ENCODE measurements around the gene CHMP5. TPM values are rescaled to one million over a fixed set of nuclear protein-coding genes. Genes with fewer than 3 reads are reported as not detected.

CHMP5 gene
- total RNA-seq, 1 experiment from 2014 or later: 47.6 TPM

- Mint-ChIP-seq H3K27me3 (ENCODE audit: low read depth) (no peaks in the 10 kb centered on the region), H3K27ac (no peak overlapping the region), H3K4me3 (no peak overlapping the region), H3K4me1 (peaks cover 15 to 16% of the 10 kb centered on the region in 2 experiments), H3K36me3 (ENCODE audit: insufficient read depth in 1 of 3, low read depth in 3 of 3) (peaks cover 14 to 52% (median 45%) of the 10 kb centered on the region in 3 experiments), H3K9me3 (no peaks in the 10 kb centered on the region)
- no peak overlapping the region for H4K5ac ChIP-seq (ENCODE audit: insufficient read length, low read depth, low read length)
- no peak overlapping the region for H3K4ac ChIP-seq (ENCODE audit: low read depth, low read length)
- H3K9me3 ChIP-seq (ENCODE audit: control insufficient read depth, low read depth, low read length): no peaks in the 10 kb centered on the region
- H3K14ac ChIP-seq (ENCODE audit: insufficient read depth, low read length): no peak overlapping the region
- no peak overlapping the region for H3T11ph ChIP-seq (ENCODE audit: low read length)
- no peak overlapping the region for H3K23ac ChIP-seq (ENCODE audit: insufficient read length, low read depth, low read length)
- H3K23me2 ChIP-seq (ENCODE audit: insufficient read length, low read depth, low read length, poor library complexity, severe bottlenecking): peaks cover 5% of the 10 kb centered on the region
- no peak overlapping the region for H4K91ac ChIP-seq (ENCODE audit: insufficient read length, low read depth, low read length)
- no peaks in the 10 kb centered on the region for H4K20me1 ChIP-seq (ENCODE audit: control insufficient read depth, insufficient read depth, insufficient read length)
- TF ChIP-seq CTCF (conservative IDR thresholded peaks at IDR 0.05): no peak
- no peak overlapping the region for H2AFZ ChIP-seq (ENCODE audit: low read length)
- H3K9ac ChIP-seq (ENCODE audit: extremely low read depth, insufficient read length, low read length): no peak overlapping the region
- H3K4me2 ChIP-seq (ENCODE audit: insufficient read depth, insufficient read length, low read length): no peak overlapping the region
- H2BK120ac ChIP-seq (ENCODE audit: low read depth, low read length, poor library complexity, severe bottlenecking): no peak overlapping the region
- H3K4me1 ChIP-seq (ENCODE audit: insufficient read depth, low read length): peaks cover 2% of the 10 kb centered on the region; the same call in 1 of the 2 replicates
- H3K56ac ChIP-seq (ENCODE audit: insufficient read length, low read depth, low read length): no peak overlapping the region
- no peak overlapping the region for H2BK20ac ChIP-seq (ENCODE audit: low read depth, low read length, poor library complexity, severe bottlenecking)
- H2BK5ac ChIP-seq (ENCODE audit: insufficient read length, low read length): no peak overlapping the region
- no peak overlapping the region for H2BK12ac ChIP-seq (ENCODE audit: insufficient read length, low read depth, low read length)
- peaks cover 16% of the 10 kb centered on the region; the same call in 1 of the 2 replicates for H3K79me2 ChIP-seq (ENCODE audit: insufficient read depth, low read length)
- H3K27me3 ChIP-seq (ENCODE audit: insufficient read depth, low read length): no peaks in the 10 kb centered on the region
- H2AK5ac ChIP-seq (ENCODE audit: insufficient read length, low read length): no peak overlapping the region
- no peak overlapping the region for H3K18ac ChIP-seq (ENCODE audit: insufficient read length, low read depth, low read length)
- peaks cover 9% of the 10 kb centered on the region for H3K79me1 ChIP-seq (ENCODE audit: insufficient read depth, low read depth, low read length, poor library complexity, severe bottlenecking)
- H3K27ac ChIP-seq (ENCODE audit: insufficient read length, low read depth, low read length): no peak overlapping the region
- DNase-seq: no peak
- no peak overlapping the region for H2BK15ac ChIP-seq (ENCODE audit: low read depth, low read length)
- no peak overlapping the region for H4K8ac ChIP-seq (replicated peaks; ENCODE audit: insufficient read length, low read depth, low read length)
Measured at GRCh38 chr9:33267151-33267767, 2.4 kb downstream of the CHMP5 start.

Data from H9 (cell line).